ENCODE results near the gene FOXE1. TPM values are rescaled to one million over a fixed set of nuclear protein-coding genes. Genes with fewer than 3 reads are reported as not detected.

FOXE1 gene
- total and polyA plus RNA-seq, 7 donors = not detected

GRCh38 chr9:97846347-97846746, 6.7 kb upstream of the FOXE1 start:
- H3K27me3 ChIP-seq = peaks cover 40 to 100% (median 59%) of the 10 kb centered on the region in 3 donors
- intact Hi-C loops (cut with DNase I) = no loop called here
- H3K27ac ChIP-seq = no peak overlapping the region
- no peaks in the 10 kb centered on the region for H3K36me3 ChIP-seq
- TF ChIP-seq EP300 (IDR thresholded peaks at IDR 0.05) (no peak), CTCF (IDR thresholded peaks at IDR 0.05) (no peak), POLR2AphosphoS5 (IDR thresholded peaks at IDR 0.05) (no peak), POLR2A (IDR thresholded peaks at IDR 0.05) (no peak)
- peaks cover 0 to 20% (median 14%) of the 10 kb centered on the region in 4 donors for H3K4me1 ChIP-seq
- H3K4me3 ChIP-seq = no peak overlapping the region
- WGBS, 2 donors = 73 to 77% methylated on average over 4 of the region's 4 CpGs
- DNase-seq = no peak
- no peaks in the 10 kb centered on the region for H3K9me3 ChIP-seq

- Histone ChIP-seq H3K36me3 (no peaks in the 10 kb centered on the region), H3K4me3 (no peak overlapping the region), H3K9me3 (no peaks in the 10 kb centered on the region), H3K27ac (no peak overlapping the region), H3K4me1 (peaks cover 0 to 33% (median 26%) of the 10 kb centered on the region in 4 donors), H3K27me3 (peaks cover 53 to 100% (median 72%) of the 10 kb centered on the region in 3 donors)
- intact Hi-C loops (cut with DNase I) = no loop called here
- WGBS, 2 donors = 12 to 17% methylated on average over 31 of the region's 31 CpGs
- TF ChIP-seq CTCF (IDR thresholded peaks at IDR 0.05) (no peak), POLR2A (IDR thresholded peaks at IDR 0.05) (no peak), POLR2AphosphoS5 (IDR thresholded peaks at IDR 0.05) (no peak), EP300 (IDR thresholded peaks at IDR 0.05) (no peak)
- no peak for DNase-seq
Observed at GRCh38 chr9:97847474-97848214, 5.4 kb upstream of the FOXE1 start.

GRCh38 chr9:97848215-97848479, 4.9 kb upstream of the FOXE1 start:
- Histone ChIP-seq H3K4me1 (peaks cover 0 to 38% (median 31%) of the 10 kb centered on the region in 4 donors), H3K9me3 (no peaks in the 10 kb centered on the region), H3K36me3 (no peaks in the 10 kb centered on the region), H3K27me3 (peaks cover 58 to 100% (median 77%) of the 10 kb centered on the region in 3 donors), H3K4me3 (peak overlapping the region in 2 of 4 donors; percentile 17 to 32), H3K27ac (no peak overlapping the region)
- 6 to 10% methylated on average over 7 of the region's 7 CpGs for WGBS, 2 donors
- no peak for DNase-seq
- intact Hi-C loops (cut with DNase I) = no loop called here
- no peak for TF ChIP-seq CTCF (IDR thresholded peaks at IDR 0.05)
- TF ChIP-seq EP300 (IDR thresholded peaks at IDR 0.05) = no peak
- no peak for TF ChIP-seq POLR2A (IDR thresholded peaks at IDR 0.05)
- TF ChIP-seq POLR2AphosphoS5 (IDR thresholded peaks at IDR 0.05) = no peak

- Histone ChIP-seq H3K4me1 (peaks cover 0 to 44% (median 36%) of the 10 kb centered on the region in 4 donors), H3K4me3 (peak overlapping the region in 2 of 4 donors; percentile 17 to 32), H3K27ac (no peak overlapping the region), H3K36me3 (no peaks in the 10 kb centered on the region), H3K27me3 (peaks cover 63 to 100% (median 82%) of the 10 kb centered on the region in 3 donors), H3K9me3 (no peaks in the 10 kb centered on the region)
- intact Hi-C loops (cut with DNase I) = no loop called here
- 4 to 16% methylated on average over 61 of the region's 61 CpGs for WGBS, 2 donors
- TF ChIP-seq CTCF (IDR thresholded peaks at IDR 0.05) (no peak), POLR2AphosphoS5 (IDR thresholded peaks at IDR 0.05) (no peak), EP300 (IDR thresholded peaks at IDR 0.05) (no peak), POLR2A (IDR thresholded peaks at IDR 0.05) (no peak)
- DNase-seq = no peak
Observed at GRCh38 chr9:97848480-97849237, 4.4 kb upstream of the FOXE1 start.
